ENCODE results near the gene SELENOF. TPM values are rescaled to one million over a fixed set of nuclear protein-coding genes. Genes with fewer than 3 reads are reported as not detected.

The SELENOF gene
- total and polyA plus RNA-seq, 2 of the 13 experiments (the other 11 are each of a cell fraction or from before 2014, with no cell fraction given), result 133 to 163 TPM

DNA sequence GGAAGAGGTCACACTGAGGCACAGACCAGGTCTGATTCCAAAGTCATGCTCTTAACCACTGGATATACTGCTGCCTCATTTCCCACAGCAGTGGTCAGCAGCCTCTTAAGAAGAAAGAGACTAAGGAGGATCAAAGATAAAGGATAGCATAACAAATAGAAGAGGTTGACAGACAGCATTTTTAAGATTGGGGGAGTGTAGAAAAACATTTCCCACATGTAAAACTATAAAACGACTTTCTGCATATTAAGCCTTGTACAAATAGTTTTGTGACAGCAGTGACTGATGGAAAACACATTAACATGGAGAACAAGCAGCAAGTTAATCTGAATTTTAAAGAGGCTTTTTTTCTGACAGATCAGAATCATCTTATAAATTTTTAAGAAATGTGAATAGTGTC lies 92.0 kb downstream of the SELENOF start:
- TF ChIP-seq DNMT1 (CRISPR knock-in tag; IDR thresholded peaks at IDR 0.05) (no peak), ZNF446 (CRISPR knock-in tag; IDR thresholded peaks at IDR 0.05) (no peak), KDM4B (CRISPR knock-in tag; IDR thresholded peaks at IDR 0.05) (no peak), KLF6 (CRISPR knock-in tag; IDR thresholded peaks at IDR 0.05) (no peak), ZFYVE20 (CRISPR knock-in tag; IDR thresholded peaks at IDR 0.05; ENCODE audit: borderline replicate concordance, low read depth) (no peak), TMF1 (CRISPR knock-in tag; IDR thresholded peaks at IDR 0.05; ENCODE audit: low read depth) (no peak), REXO4 (CRISPR knock-in tag; IDR thresholded peaks at IDR 0.05; ENCODE audit: borderline replicate concordance) (no peak), ASH2L (IDR thresholded peaks at IDR 0.05; ENCODE audit: insufficient read length, low read depth, low read length) (no peak), SIN3B (IDR thresholded peaks at IDR 0.05; ENCODE audit: low read length) (no peak), JUN (CRISPR knock-in tag; IDR thresholded peaks at IDR 0.05) (no peak), HDAC1 (CRISPR knock-in tag; IDR thresholded peaks at IDR 0.05) (no peak), KDM1A (CRISPR knock-in tag; IDR thresholded peaks at IDR 0.05) (no peak), ZNF382 (CRISPR knock-in tag; IDR thresholded peaks at IDR 0.05; ENCODE audit: borderline replicate concordance) (no peak), CHD4 (IDR thresholded peaks at IDR 0.05; ENCODE audit: borderline replicate concordance, low read length) (no peak), SUZ12 (IDR thresholded peaks at IDR 0.05; ENCODE audit: low read depth, low read length) (no peak)
- TF ChIP-seq, protein P1, sequence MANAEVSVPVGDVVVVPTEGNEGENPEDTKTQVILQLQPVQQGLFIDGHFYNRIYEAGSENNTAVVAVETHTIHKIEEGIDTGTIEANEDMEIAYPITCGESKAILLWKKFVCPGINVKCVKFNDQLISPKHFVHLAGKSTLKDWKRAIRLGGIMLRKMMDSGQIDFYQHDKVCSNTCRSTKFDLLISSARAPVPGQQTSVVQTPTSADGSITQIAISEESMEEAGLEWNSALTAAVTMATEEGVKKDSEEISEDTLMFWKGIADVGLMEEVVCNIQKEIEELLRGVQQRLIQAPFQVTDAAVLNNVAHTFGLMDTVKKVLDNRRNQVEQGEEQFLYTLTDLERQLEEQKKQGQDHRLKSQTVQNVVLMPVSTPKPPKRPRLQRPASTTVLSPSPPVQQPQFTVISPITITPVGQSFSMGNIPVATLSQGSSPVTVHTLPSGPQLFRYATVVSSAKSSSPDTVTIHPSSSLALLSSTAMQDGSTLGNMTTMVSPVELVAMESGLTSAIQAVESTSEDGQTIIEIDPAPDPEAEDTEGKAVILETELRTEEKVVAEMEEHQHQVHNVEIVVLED (CRISPR knock-in tag; IDR thresholded peaks at IDR 0.05; ENCODE audit: borderline replicate concordance), result no peak
- TF ChIP-seq, protein P2, sequence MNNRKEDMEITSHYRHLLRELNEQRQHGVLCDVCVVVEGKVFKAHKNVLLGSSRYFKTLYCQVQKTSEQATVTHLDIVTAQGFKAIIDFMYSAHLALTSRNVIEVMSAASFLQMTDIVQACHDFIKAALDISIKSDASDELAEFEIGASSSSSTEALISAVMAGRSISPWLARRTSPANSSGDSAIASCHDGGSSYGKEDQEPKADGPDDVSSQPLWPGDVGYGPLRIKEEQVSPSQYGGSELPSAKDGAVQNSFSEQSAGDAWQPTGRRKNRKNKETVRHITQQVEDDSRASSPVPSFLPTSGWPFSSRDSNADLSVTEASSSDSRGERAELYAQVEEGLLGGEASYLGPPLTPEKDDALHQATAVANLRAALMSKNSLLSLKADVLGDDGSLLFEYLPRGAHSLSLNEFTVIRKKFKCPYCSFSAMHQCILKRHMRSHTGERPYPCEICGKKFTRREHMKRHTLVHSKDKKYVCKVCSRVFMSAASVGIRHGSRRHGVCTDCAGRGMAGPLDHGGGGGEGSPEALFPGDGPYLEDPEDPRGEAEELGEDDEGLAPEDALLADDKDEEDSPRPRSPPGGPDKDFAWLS (CRISPR knock-in tag; IDR thresholded peaks at IDR 0.05; ENCODE audit: borderline replicate concordance), result no peak
- TF ChIP-seq, protein P3, sequence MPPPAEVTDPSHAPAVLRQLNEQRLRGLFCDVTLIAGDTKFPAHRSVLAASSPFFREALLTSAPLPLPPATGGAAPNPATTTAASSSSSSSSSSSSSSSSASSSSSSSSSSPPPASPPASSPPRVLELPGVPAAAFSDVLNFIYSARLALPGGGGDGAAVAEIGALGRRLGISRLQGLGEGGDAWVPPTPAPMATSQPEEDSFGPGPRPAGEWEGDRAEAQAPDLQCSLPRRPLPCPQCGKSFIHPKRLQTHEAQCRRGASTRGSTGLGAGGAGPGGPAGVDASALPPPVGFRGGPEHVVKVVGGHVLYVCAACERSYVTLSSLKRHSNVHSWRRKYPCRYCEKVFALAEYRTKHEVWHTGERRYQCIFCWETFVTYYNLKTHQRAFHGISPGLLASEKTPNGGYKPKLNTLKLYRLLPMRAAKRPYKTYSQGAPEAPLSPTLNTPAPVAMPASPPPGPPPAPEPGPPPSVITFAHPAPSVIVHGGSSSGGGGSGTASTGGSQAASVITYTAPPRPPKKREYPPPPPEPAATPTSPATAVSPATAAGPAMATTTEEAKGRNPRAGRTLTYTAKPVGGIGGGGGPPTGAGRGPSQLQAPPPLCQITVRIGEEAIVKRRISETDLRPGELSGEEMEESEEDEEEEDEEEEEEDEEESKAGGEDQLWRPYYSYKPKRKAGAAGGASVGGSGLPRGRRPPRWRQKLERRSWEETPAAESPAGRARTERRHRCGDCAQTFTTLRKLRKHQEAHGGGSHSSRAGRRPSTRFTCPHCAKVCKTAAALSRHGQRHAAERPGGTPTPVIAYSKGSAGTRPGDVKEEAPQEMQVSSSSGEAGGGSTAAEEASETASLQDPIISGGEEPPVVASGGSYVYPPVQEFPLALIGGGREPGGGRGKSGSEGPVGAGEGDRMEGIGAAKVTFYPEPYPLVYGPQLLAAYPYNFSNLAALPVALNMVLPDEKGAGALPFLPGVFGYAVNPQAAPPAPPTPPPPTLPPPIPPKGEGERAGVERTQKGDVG (CRISPR knock-in tag; IDR thresholded peaks at IDR 0.05; ENCODE audit: borderline replicate concordance), result no peak
- FAIRE-seq, result no peak
- no peak overlapping the region for H3K4me2 ChIP-seq (ENCODE audit: low read depth, low read length)

More for the DNA sequence above, 92.0 kb downstream of the SELENOF start:
- Histone ChIP-seq H3K36me3 (replicated peaks in 1 of 2; ENCODE audit: control insufficient read depth in 1 of 2, insufficient read depth in 2 of 2, low read length in 2 of 2) (no peaks in the 10 kb centered on the region), H4K20me1 (ENCODE audit: insufficient read depth, low read length) (no peaks in the 10 kb centered on the region), H3K79me2 (ENCODE audit: insufficient read depth, low read length) (no peaks in the 10 kb centered on the region), H3K27ac (ENCODE audit: extremely low read length, insufficient read depth, low read length) (no peak overlapping the region), H3K4me1 (ENCODE audit: insufficient read depth, low read length) (peaks cover 49% of the 10 kb centered on the region), H2AFZ (ENCODE audit: low read length) (no peak overlapping the region), H3K9me3 (ENCODE audit: low read length) (no peaks in the 10 kb centered on the region), H3K27me3 (ENCODE audit: control insufficient read depth in 1 of 2, insufficient read depth in 2 of 2, low read length in 2 of 2) (no peaks in the 10 kb centered on the region), H3K9ac (ENCODE audit: insufficient read depth, low read depth, low read length) (no peak overlapping the region), H3K4me3 (replicated peaks in 1 of 3; ENCODE audit: insufficient read depth in 1 of 3, low read depth in 2 of 3, low read length in 3 of 3) (no peak overlapping the region)
- intact Hi-C loops (cut with micrococcal nuclease; ENCODE audit: unreplicated experiment), result no loop called here
- ATAC-seq, result no peak
- in situ Hi-C loops (cut with HindIII; ENCODE audit: extremely low pct_ligation_motif_present, low pct_unique_long_range_greater_than_20kb), result loop anchor here (10.0 kb wide), 1 partner anchor 263 kb away; no protein-coding TSS in a partner anchor
- no peak for DNase-seq (ENCODE audit: low spot score)
- WGBS (ENCODE audit: low lambda C conversion rate), result 58% methylated on average over 1 of the region's 1 CpG
- no TSS peak for BruUV-seq (replicated peaks)
- CTCF ChIA-PET (ENCODE audit: low intra/inter-chr PET ratio, low total read pairs), result no interaction called here
- POLR2A ChIA-PET, result interaction anchor here (0.9 kb wide), 1 partner anchor 11 kb away, joined by 3 read pairs; no protein-coding TSS in a partner anchor
